Activated CD4-positive, alpha-beta T cell treated with anti-CD3 and anti-CD28 coated beads, Interleukin-10, Interleukin-2, amounts not matched to agents 100 ng/mL and 50 ng/mL, durations not matched to agents 16 hours and 8 hours (primary cell): ENCODE data around the gene TSPYL1.
"Not testable (repeated sequence)": the region's sequence is repeated elsewhere in the genome, so short reads cannot be mapped to it uniquely, and the experiment has no call there.

Experiments
- DNase-seq: peaks from one replicate; pipeline ENCODE4 v3.0.0-alpha.2; 2020

TSPYL1 gene

GRCh38 chr6:116292553-116292952, 12.8 kb upstream of the TSPYL1 start:
- no peak for DNase-seq

- DNase-seq, result no peak
Measured at GRCh38 chr6:116291701-116292396, 12.1 kb upstream of the TSPYL1 start.

- no peak for DNase-seq
Measured at GRCh38 chr6:116290799-116291198, 11.1 kb upstream of the TSPYL1 start.

- no peak for DNase-seq
Measured at GRCh38 chr6:116289876-116290275, 10.1 kb upstream of the TSPYL1 start.

- DNase-seq, result peak; percentile 50
Measured at GRCh38 chr6:116287689-116288282, 8.1 kb upstream of the TSPYL1 start.

GRCh38 chr6:116286773-116287358, 7.1 kb upstream of the TSPYL1 start:
- no peak for DNase-seq

GRCh38 chr6:116284984-116285383, 5.3 kb upstream of the TSPYL1 start:
- not testable (repeated sequence) for DNase-seq

- DNase-seq, result no peak
Measured at GRCh38 chr6:116283191-116283590, 3.5 kb upstream of the TSPYL1 start.

GRCh38 chr6:116282698-116283097, 3.0 kb upstream of the TSPYL1 start:
- no peak for DNase-seq

- no peak for DNase-seq
Measured at GRCh38 chr6:116280933-116281316, 1.2 kb upstream of the TSPYL1 start.

- no peak for DNase-seq
Measured at GRCh38 chr6:116280161-116280932, 617 bp upstream of the TSPYL1 start.

GRCh38 chr6:116278854-116279231, 887 bp downstream of the TSPYL1 start:
- DNase-seq, result peak; percentile 33

- no peak for DNase-seq
Measured at GRCh38 chr6:116278481-116278829, 1.3 kb downstream of the TSPYL1 start.

- no peak for DNase-seq
Measured at GRCh38 chr6:116277124-116277523, 2.6 kb downstream of the TSPYL1 start.

- no peak for DNase-seq
Measured at GRCh38 chr6:116271149-116271708, 8.5 kb downstream of the TSPYL1 start.

- peak; percentile 52 for DNase-seq
Measured at GRCh38 chr6:116268589-116269293, 11.0 kb downstream of the TSPYL1 start.

GRCh38 chr6:116267836-116268588, 11.7 kb downstream of the TSPYL1 start:
- DNase-seq, result no peak

GRCh38 chr6:116266803-116267202, 12.9 kb downstream of the TSPYL1 start:
- DNase-seq, result no peak

- DNase-seq, result no peak
Measured at GRCh38 chr6:116265041-116265829, 14.5 kb downstream of the TSPYL1 start.

- no peak for DNase-seq
Measured at GRCh38 chr6:116263353-116263752, 16.4 kb downstream of the TSPYL1 start.

GRCh38 chr6:116258520-116258919, 21.2 kb downstream of the TSPYL1 start:
- no peak for DNase-seq
